Activated CD8-positive, alpha-beta memory T cell treated with anti-CD3 and anti-CD28 coated beads, Interleukin-2, amount 50 U/mL, for 24 hours (primary cell): ENCODE data around the gene SEZ6.

Source experiments
- DNase-seq: peaks from one replicate; pipeline ENCODE4 v3.0.0-alpha.2; 2020; ENCODE audit errors: extremely low read depth

The SEZ6 gene

DNA sequence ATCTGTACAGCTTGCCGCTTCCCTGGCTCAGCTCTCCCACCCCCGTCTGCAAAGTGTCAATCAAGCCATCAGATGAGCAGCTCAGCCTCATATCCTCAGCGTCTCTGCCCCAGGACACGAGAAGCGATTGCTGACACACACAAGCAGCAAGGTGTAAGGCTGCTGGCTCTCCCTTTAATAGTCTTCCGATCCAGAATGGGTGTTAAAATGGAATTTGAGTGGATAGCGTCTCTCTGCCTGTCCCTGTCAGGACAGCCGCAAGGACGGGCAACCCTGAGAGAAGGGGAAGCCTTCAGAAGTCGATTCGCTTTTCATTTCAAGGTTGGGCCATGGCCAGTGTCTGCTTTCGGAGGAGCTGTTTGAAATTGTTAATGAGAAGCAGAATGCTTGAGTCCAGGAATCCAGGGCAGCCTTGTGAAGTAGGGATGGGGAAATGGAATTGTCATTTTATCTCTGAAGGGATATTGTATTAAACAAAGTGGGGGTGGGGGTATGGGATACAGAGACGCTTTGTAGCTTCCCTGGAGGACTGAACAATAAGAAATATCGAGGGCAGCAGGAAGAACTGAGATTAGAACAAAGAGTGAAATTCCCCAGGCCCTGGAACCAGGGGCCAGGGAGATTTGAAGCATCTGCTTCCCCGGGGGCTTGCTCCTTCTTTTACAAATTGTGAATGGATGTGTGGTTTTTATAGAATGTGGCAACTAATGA, 32.4 kb upstream of the SEZ6 start:
- no peak for DNase-seq

DNA sequence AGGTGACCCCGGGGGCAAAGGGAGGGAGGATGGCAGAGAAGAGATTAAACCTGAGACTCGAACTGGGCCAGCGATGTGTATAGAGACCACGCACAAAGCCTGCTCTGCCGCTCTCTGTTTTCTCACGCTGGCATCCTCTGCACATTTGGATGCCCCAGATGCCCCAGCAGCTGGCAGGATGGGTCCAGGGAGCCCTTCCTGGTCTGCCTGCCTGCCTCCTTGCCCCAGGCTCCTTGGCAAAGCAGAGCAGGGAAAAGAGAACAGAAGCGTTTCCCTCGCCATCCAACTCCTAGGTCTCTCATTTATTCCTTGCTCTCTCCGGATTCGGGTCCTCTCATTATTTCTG, 31.9 kb upstream of the SEZ6 start:
- no peak for DNase-seq

- no peak for DNase-seq
These were observed 30.8 kb upstream of the SEZ6 start for GRCh38 chr17:29036584-29036983.

DNA sequence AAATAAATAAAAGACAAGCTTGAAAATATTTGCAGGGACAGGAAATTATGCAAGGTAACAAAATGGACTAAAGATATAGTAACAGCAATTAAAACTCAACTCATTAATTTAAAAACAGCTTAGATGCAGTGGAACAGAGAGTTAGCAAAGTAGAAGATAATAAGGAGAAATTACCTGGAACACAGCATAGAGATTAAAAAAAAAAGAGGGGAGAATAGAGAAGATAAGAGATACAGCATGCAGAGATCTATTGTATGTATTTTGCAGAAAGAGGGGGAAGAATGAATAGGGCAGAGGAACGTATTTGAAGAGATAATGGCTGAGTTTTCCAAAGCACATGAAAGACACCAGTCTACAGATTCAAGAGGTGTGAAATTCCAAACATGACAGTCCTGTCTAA, 28.7 kb upstream of the SEZ6 start:
- no peak for DNase-seq

DNA sequence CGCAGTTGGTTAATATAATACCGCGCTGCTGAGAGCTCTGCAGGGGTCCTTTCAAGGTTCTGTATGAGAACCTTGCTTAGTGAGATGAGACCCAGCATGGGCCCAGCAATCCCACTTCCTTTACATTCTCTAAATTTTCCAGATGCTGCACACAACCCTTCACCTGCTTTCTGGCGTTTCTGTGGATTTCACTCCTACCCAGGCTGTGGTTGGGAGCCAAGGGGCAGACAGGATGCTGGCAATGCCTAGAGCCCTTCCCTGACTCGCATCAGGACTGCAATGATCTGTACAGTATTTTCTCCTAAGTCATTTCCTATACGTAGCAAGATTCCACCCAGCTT, 27.0 kb upstream of the SEZ6 start:
- DNase-seq = no peak

GRCh38 chr17:29032013-29032856, 26.4 kb upstream of the SEZ6 start:
- no peak for DNase-seq

DNA sequence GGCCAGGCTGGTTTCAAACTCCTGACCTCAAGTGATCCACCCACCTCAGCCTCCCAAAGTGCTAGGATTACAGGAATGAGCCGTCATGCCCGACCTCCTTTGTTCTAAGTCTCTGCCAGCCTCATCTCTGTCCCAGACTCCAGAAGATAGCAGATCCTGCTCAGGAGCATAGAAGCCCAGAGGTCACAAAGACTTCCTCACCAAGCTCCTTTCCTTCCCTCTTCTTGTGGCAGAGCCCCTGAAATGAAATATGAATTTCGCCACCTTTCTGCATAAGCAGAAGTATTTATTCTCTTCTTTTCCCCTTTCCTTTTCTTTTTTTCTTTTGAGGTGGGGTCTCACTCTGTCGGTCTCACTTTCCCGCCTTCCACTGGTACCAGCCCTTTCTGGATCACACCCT, 25.7 kb upstream of the SEZ6 start:
- no peak for DNase-seq

DNA sequence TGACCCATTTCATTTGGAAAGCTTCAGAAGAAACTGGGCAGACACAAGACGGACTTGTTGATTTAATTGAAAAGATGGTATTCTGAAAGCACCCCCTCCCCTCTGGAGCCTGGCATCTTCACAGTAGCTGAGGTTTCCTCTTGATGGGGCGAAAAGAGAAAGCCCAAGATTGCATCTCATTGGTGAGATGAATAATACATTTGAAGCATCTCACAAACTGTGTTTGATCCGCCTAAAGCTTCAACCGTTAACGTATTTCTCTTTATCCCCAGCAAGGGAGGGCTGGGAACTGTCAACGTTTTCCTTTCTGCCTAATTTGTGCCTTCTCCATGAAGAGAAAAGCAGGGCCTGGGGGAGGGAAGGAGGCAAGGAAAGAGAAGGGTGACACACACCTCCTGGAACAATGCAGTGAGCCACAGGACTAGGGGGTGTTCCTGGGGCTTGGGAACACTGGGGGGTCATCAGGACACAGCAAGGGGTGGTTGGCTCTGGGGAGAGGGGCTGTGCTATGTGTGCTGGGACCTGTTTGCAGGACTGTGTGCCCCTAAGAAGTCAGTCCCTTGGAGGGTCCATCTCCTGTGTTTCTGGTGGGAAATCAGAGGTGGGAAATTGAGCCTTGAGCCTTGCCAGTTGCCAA, 18.6 kb upstream of the SEZ6 start:
- no peak for DNase-seq

GRCh38 chr17:29022074-29022473, 16.2 kb upstream of the SEZ6 start:
- no peak for DNase-seq

DNA sequence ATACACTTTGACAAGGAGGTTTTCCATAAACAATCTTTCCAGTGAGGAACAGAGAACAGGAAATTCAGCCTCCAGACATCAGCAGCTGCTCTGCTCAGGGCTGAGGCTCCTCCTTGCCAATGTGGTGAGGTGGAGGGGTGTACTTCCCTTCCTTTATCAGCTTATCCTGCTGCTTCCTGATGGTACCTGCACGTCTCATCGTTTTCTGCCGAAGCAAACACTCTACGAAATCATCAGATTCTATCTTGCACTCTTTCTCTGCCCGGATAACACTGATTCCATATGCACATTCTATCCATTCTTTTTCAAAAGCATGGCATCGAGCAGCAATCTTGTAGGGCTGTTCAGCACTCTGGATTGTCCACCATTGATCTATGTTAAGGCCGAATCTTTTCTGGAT, 15.4 kb upstream of the SEZ6 start:
- DNase-seq = no peak

DNA sequence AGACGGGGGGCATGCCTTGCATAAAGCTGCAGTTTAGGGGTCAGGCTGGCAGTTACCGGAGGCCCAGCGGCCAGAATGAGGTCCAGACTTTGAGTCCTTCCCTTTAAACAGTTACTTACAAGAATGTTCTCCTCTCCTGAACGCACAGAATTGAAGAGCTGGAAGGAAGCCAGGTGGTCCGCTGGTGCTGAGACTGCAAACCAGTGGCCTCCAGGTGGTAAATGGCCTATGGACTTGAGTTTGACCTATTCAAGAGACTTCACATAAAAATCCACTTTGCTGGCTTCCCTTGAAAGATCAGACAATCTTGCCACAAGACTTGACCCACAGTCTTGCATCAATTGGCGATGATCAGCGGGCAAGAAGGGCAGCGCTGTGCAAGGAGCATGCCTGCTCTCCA, 14.7 kb upstream of the SEZ6 start:
- no peak for DNase-seq

- DNase-seq = no peak
These were observed 13.8 kb upstream of the SEZ6 start for GRCh38 chr17:29019475-29020181.

DNA sequence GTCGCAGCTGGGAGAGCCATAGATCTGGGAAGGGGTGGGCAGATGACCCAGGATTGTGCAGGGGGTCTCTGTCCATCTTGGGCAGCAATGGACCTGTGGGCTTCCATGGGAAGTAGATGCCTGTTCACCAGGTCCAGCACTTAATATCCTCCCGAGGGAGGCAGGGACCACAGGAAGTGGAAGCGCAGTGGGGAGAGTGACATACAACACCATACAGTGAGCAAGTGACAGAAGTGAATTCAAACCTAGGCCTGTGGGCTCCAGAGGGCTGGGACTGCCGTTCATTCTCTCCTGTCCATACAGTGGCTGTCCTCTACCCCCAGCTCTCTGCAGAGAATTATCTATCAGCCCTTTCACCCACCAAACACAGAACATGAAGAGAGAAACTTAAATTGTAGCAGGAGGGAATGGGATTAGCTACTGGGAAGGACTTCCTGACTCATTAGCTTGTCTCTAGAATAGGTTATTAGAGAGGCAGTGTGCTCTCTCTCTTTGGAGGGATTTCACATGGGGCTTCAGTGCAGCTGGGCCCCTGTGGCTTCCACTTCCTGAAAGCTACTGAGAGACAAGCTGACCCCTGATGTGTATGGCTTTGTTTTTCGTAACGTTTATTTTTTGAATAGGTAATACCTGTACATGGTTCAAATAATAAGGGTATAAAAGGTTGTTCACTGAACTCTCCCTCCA, 13.1 kb upstream of the SEZ6 start:
- no peak for DNase-seq

DNA sequence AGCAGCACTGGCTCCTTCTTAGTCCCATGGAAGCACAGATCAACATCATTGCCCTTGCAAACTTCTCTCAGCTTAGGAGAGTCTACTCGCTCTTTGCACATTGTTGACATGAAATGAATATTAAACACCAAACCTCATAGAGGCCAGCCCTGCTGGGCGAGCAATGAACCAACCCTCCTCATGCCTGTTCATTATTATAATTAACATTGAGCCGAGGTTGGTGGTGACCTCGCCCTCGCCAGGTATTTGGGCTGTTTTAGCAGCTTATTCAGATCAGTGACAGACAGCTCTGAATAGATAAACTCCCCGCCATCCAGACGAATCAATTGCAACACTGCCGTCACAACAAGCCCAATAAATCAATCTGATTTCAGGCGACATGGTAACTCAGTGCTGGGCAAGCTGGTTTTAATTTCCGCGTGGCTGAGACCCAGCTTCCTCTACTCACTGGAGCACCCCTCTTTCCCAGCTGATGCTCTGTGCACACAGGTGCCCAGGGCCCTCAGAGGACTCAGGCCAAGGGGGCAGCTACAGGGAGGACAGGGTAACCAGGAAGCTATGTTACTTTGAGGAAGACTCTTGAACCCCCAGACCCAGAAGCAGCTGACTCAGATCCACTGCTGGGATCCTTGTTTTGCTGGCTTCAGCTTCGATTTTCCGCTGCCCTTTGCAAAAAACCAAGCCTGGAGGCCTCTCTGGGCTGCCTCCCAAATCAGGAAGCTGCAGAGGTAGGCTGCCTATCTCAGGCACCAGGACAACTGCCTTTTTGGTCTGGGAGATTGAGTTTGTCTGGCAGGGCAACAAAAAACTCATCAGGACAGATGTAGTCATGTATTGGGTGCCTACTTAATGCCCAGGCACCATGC, 10.7 kb upstream of the SEZ6 start:
- DNase-seq = no peak

GRCh38 chr17:29014716-29015115, 8.9 kb upstream of the SEZ6 start:
- DNase-seq = no peak

DNA sequence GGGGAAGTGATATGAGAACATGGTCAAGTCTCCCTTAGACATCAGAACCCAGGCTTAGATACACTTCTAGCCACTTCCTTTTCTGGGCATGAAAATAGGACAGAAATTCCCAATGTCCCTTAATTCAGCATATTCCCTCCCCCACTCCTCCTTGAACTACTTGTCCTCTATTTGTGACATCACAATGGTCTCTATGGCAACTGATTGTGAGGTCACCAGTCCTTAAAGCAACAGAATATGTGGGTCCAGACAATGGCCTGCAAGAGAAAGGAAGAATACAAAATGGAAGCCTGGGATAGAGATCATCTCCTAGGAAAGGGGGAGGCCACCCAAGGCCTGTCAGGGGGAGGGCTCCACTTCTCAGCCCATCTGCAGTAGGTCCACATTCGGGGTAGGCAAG, 6.7 kb upstream of the SEZ6 start:
- no peak for DNase-seq

DNA sequence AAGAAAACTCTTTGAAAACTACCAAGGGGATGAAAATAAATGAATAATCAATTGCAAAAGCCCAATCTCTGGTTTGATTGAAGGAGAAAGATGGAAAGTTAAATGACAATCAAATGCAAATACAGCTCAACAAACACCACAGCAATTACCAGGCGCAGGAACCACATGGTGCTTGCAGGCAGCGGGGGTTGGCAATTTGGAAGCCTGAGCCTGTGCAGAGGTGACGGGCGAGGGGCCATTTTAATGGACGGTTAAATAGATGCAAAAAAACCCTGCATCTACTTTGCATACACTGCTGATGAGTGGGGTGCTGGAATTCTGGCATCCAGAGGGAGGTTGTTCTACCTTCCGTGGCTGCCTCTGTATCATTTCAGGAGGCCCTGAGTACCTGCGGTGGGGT, 4.8 kb upstream of the SEZ6 start:
- DNase-seq = no peak

DNA sequence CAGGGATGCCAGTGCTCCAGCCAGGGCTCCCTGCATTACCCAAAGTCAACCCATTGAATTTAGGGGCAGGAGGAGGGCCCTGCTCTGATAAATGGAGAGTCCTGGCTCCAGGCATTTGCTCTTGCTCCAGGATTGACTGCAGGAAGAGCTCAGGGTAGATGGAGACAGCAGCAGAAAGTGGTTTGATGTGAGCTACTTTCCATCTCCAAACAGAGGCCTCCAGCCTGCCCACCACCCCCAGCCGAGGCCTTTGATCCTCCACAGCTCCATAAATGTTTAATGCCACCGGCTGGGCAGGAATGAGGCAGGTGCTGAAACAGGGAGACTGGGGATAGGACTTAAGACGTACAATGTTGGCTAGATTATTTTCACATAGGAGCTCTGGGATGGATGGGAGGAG, 4.3 kb upstream of the SEZ6 start:
- no peak for DNase-seq

DNA sequence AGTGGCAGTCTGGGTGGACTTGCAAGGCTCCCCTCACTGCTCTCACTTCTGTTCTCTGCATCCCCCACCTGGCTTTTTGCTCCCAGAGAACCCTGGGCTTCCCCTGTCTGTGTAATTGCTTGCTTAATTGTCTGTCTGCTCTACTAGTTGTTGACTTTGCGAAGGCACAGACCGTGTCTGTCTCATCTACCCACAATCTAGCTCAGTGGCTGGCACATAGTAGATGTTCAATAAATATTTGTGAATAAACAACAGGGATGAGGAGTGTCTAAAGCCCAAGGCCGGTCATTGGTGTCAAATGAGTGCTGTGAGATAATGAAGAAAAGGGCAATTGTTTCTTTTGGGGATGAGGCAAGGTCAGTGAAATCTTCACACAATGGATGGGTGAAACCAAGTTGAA, 2.8 kb upstream of the SEZ6 start:
- DNase-seq = no peak

- no peak for DNase-seq
These were observed 2.1 kb upstream of the SEZ6 start for GRCh38 chr17:29007860-29008455.

DNA sequence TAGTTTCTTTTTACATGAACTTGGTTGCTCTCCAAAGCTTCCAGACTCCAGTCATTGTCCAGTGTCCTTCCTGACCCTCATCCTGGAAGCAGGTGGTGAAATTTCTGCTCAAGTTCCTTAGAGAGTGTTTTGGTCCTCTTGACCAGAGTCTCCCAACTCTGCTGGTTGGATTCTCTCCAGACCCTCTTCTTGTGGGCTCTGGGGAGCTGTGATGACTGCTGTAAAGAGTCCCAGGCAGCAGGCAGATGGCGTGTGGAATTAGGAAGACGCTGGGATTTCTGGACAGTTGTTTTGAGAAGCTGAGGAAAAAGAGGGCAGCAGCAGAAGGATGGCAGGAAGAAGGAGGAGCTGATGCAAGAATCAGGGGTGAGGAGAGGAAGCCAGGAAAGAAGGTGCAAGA, 1.6 kb upstream of the SEZ6 start:
- DNase-seq = no peak
